HG02870 (cell line): ENCODE measurements around the gene ATP11A.

Source experiments
- ATAC-seq: cut with Tn5 transposase; IDR thresholded peaks from one replicate; pipeline ENCODE4 v1.9.1; 2021; ENCODE audit warnings: mild to moderate bottlenecking, moderate library complexity; ENCODE audit not compliant: unreplicated experiment

The ATP11A gene

DNA sequence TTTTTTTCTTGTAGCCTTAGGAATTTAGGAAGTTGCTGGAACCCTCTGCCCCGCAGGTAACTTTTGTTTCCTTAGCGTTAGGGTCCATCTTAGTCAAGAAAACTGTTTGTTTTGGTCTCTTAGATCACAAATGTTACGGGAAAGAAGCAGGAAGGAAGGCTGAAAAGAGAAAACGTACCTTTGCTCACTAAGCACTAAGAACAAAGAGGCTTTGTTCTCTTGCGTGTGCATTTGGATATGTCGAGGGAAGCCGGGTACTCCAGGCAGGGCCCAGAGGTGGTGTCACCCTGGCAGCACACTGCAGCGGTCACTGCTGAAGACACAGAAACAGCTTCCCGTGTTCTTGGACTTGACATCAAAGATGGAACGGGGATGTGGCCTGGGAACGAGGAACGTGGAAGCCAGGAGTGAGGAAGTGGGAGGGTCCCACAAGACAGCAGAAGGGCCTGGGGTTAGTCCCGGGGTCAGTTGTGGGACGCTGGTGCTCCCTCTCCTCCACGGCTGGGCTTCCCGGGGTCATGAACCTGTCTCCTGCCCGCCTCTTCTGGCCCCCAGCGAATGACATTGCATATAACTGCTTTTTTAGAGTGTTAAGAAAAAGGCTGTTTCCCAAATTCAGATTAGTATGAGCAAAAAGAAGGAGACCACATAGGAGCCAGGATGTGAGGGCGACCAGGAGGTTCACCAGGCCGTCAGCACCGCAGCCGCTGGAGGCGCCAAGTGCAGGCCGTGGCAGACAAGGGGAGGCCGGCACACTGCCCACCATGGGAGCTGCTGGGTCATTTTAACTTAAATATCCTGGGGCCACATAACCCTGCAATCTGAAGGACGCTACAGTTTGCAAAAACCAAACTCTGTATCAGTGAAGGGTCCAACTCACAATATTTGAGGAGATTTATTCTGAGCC, 31.6 kb downstream of the ATP11A start:
- no peak for ATAC-seq

DNA sequence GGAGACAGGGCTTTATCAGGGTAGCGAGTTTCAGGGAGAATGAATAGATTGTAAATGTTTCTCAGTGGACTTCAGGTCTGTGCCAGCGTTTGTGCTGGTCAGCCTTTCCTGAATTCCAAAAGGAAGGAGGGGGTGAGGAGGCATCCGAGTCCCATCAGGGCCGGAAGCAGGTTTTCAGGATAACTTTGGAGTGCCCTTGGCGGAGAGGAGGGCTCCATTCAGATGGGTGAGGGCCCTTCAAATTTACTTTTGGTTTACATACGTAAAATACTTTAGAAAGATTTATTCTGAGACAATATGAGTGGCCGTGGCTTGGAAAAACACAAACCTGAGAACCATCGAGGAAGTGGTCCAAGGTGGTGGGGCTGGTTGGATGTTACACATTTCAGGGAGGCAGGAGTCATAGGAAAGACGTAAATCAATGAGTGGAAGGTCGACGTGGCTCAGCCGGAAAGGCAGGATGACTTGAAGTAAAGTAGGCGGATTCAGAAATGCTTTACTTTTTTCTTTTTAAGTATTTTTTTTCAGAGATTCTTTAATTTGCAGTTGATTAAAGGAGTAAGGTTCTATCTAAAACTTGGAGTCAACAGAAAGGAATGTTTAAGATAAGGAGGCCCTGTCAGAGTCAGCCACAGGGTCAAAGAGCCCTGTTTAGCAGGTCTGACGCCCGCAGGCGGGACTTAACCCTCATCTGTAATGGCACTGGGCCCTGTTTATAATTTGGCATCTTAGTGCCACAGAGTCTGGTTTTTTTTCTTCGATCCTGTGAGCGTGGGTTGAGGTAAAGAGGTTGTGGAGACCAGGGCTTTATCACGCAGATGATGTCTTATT, 32.8 kb downstream of the ATP11A start:
- no peak for ATAC-seq

DNA sequence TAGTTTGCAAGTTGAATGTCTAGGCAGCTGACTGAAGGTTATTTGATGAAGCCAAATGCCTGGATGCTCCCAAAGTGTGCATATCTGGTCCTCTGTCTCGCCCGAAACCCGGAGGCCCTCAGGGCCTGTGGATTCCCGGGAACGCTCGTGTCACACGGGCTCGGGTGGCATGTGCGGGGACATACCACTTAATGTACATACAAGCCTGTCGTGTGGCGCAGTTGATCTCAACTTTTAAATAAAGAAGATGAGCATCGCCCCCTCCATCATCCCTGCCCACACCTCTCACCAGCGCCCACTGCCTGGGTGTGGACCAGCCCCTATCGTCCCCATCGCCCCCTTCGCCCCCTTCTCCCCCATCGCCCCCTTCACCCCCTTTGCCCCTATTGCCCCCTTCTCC, 33.9 kb downstream of the ATP11A start:
- ATAC-seq = no peak

DNA sequence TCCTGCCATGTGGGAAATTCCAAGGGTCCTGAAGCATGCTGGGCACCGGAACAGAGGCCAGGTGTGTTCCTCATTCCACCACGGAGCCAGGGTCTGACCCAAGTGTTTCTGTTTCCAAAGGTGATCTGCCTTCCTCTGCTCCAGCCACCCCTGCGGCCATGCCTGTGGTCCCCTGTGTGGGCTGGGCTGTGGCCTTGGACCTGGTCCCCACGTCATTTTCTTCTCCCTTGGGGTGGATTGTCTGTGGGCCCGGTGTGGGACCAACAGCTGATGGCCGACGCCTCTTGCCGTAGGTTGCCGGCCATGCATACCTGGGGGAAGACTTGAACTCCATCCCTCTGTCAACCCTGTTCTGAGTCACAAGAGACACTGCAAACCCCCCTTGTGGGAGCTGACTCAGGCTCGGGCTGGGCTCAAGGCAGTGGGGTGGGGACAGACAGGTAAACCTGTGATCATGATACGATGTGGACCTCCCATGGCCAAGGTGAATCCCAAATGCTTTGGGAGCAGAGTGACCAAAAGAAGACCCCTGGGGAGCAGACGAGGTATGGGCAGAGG, 35.0 kb downstream of the ATP11A start:
- no peak for ATAC-seq

DNA sequence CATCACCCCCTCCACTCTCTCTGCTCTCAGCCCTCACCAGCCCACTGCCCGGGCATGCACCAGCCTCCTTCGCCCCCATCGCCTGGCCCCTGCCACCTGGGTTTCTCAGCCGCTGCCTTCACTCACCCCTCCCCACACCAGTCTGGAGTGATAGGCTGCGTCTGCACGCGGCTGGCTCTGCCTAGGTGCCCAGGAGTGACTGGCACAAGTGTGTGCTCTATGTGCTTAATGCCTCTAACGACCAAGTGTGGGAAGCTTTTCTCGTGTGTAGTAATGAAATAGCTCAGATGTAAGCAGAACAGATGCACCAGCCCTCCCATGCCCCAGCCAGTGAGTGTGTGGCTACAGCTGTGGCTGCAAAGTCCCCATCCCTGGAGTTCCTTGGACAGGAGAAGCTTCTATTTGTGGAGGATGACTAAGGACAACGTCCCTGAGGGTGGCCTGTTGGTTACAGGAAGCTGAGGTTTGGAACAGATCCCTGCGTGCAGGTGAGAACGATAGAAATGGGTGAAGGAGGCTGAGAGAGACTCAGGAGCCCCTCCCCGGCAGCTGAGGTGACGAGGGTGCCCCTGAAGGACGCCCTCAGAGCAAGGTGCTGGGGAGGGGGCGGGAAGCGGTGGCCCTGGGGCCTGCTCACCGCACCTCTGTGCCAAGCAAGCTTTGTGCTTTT, 35.6 kb downstream of the ATP11A start:
- ATAC-seq = no peak

DNA sequence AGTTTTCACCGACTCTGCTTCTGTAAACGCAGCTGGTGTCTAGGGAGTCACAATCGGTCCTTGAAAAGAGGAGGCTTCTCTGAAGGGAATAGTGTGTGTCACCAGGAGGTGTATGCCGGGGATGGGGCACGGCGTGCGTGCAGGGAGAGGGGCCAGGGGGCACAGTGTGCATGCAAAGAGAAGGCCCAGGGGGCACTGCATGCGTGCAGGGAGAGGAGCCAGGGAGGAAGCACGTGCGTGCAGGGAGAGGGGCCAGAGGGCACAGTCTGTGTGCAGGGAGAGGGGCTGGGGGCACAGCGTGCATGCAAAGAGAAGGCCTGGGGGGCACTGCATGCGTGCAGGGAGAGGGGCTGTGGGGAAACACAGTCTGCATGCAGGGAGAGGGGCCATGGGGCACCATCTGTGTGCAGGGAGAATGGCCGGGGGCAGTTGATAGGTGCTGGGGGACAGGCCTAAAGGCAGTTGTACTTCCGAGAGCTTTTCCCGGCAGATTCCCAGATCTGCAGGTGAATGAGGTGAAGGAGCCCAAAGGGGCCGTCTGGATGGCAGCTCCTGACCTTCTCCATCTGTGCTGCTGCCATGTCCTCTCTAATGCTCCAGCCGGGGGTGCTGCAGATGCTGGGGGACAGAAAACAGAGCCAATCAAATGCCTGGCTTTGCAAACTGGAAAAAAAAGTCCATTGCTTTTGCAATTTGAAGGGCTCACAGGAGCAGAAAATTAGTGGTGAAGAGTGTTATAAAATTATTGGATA, 36.4 kb downstream of the ATP11A start:
- no peak for ATAC-seq

DNA sequence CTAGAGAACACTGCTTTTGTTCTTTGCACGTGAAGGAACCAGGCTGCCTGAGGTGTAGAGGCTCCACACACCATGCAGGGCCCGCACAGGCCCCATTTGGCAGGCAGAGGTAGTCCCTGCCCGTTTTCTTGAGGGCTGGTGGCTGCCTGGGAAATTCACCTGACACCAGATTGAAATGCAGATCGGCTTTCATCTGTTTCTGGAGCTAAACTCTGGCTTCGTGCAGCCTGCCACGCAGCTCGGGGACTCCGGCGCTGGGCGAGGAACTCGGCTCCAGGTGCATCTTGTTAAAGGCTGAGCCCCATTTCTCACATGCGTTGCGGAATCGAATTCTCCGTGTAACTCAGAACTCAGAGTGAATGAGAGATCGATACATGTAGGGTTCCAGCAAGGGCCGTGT, 37.7 kb downstream of the ATP11A start:
- ATAC-seq = no peak

DNA sequence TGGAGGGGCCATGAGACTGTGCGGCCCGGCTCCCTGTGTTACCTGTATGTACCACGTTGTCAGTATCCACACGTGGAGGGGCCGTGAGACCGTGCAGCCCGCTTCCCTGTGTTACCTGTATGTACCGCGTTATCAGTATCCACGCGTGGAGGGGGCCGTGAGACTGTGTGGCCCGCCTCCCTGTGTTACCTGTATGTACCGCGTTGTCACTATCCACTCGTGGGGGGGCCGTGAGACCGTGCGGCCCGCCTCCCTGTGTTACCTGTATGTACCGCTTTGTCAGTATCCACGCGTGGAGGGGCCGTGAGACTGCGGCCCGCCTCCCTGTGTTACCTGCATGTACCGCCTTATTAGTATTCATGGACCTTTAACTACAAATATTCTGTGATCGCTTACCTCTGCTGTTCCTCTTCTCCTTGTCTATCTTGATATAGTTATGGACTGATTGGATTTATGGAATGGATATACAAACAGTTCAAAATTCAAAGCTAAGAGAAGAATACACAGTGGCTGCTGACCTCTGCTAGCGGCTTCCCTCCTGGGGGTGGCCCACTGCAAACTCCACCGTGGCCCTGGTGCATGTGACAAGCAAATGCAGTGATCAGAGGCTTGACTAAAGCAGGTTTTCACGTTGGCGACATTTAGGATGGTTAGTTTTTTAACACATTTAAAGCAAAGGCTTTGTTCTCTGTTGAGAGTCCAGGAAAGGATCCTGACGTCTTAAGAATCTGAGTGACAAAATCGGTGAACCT, 38.7 kb downstream of the ATP11A start:
- no peak for ATAC-seq

DNA sequence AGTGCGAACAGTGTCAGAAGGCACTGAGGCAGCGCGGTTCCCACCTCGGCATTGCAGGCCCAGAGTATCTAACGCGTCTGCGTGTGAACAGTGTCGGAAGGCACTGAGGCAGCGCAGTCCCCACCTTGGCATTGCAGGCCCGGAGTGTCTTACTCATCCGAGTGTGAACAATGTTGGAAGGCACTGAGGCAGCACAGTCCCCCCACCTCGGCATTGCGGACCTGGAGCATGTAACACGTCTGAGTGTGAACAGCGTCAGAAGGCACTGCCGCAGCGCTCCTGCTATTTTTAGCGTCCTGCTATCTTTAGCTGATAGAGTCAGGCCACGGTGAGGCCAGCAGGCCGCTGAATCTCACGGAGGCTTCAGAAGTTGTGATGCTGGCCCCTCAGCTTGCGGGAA, 39.6 kb downstream of the ATP11A start:
- ATAC-seq = no peak

DNA sequence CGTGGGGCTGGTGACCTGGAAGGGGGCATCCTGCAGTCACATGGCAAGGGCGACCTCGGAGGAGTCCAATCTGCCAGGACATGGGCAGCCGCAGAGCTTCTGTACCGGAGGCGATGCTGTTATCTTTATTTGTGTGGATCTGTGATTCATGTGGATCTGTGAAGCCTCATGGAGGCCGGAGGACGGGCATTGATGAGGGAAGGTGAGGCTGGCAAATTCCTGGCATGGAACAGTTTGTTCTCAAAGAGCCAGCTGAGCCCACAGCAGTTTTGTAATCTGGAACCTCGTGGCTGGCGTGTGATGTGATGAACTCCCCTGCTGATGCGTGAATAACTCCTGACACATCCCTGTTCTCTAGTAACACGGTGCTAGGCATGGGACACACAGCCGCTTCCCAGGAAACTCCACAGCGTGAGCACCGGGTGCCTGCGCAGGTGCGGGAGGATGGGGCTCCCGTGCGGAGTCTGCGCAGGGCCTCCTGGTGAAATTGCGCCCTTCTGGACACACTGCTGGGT, 40.4 kb downstream of the ATP11A start:
- no peak for ATAC-seq

DNA sequence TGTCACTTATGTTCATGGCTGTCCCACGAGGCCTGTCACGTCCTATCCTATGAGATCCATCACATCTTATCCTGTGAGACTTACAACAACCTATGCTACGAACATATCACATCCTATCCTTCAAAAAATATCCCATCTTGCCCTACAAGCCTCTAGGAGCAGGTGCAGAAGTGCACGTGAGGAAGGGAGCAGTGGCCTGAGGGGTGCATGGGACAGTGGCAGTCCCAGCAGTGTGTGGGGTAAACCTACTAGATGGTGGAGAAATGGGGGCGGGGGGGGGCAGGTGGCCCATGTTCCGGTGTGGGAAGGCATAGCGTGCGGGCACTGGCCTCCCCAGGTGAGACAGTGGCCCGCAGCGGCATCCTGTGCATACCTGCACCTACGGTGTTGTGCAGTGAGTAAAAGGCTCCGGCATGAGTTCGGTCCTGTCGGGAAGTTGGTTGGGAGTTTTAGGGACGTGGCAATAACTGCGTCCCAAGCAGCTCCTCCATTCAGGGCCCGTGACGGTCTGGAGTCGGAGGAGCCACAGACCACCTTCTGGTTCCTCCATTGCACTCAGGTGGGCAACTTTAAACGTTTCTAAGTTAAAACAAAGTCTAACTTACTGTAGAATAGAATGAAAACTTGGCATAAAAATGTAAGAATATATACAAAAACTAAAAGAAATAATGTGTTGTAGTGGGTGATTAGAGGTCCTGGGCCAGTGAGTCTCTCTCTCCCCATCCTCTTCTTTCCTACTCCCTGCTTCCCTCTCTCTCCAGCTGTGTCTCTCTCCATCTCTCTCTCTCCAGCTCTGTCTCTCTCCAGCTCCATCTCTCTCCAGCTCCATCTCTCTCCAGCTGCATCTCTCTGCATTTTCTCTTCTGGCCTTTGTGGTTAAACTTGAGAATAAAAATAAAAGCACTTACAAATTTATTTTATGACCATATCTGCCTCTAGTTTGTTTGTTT, 42.1 kb downstream of the ATP11A start:
- ATAC-seq = no peak

DNA sequence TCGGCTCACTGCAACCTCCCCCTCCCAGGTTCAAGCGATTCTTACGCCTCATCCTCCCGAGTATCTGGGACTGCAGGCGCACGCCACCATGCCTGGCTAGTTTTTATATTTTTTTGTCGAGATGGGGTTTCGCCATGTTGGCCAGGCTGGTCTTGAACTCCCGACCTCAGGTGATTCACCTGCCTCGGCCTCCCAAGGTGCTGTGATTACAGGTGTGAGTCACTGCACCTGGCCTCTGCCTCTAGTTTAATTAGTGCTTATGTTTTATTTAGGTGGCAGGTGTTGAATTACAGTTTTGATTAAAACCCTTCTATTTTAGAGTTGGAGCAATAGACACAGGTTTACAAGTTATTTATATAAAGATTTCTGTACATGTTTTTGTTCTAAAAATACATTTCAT, 42.8 kb downstream of the ATP11A start:
- no peak for ATAC-seq

DNA sequence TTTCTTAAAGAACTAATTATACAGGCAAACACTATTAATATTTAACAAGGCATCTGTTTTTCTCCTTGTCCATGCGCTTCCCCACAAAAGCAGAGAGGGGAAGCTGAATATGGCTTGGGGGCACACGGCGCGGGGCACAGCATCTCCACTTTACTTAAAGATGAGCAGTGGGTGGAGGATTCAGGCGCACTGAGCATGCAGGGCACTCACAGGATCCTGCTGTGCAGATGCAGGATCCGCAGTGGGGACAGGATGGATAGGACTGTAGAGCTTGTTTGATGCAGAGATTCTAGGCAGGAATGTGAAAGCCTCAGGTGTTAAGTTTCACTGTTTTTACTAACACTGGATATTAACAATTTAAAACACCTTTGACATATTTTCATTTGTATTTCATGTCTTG, 43.3 kb downstream of the ATP11A start:
- ATAC-seq = no peak

DNA sequence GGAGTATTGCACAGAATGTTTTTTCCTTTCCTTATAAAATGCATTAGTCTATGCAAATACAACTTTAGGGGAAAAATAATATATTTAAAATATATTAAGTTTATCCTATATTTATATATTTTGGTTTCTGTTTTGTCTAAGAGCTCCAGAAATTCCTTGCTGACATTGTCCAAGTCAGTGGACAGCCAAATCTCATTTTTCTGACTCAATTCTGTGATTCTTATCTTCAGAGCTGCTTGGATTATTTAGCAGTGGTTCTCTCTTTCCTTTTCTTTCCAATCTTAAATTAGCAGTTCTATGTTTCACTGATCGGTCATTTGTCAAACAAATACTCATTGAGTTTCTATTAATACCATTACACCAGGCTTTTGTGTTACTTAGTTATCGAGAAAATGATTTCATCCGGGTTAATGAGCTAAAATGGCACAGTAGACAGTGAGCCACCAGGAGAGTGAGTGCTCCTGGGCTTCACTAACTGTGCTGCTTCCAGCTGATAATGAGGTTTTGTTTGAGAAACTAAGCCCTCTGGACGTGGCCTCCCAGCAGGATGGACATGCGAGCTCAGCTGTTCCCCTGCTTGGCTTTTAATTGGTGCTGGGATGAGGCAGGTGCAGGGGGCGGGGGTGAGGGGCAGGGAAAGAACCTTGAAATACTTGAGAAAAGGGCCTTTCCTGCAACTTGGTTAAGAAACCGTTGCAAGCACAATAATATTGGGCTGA, 44.0 kb downstream of the ATP11A start:
- no peak for ATAC-seq

DNA sequence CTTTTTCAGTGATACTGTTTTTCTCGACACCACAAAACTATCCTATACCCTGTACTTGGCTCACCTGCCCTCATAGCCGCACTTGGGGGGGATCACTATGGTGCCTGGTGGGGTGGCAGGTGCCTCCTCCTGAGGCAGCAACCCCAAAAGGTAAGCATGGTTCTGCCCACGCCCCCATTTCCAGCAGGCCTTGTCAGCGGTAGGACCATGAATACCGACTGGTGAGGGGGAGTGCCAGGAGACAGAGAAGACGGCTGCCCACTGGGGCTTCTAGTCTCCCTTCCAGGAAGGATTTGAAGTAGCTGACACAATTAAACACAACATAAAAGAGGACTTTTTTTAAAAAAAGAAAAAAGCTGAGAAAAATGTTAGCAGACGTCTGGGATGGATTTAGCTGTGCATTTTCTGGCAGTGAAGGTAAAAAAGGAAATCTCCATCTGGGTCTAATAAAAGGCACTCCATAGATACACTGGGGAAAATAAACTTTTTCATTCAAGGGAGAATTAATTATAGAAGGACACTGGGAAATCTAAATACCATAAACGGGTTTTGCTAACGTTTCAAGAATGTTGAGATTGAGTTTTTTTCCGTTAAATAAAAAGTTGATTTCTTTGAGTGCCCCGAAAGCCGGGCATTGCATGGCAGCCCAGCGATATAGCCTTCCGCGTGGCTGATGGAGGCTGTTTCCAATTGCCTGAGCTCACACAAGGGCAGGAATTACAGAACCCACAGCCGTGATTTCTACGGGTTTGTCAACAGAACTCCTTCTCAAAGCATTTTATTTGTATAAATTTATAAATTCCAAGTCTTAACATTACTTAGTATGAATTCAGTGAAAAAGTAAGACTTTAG, 45.1 kb downstream of the ATP11A start:
- ATAC-seq = no peak

DNA sequence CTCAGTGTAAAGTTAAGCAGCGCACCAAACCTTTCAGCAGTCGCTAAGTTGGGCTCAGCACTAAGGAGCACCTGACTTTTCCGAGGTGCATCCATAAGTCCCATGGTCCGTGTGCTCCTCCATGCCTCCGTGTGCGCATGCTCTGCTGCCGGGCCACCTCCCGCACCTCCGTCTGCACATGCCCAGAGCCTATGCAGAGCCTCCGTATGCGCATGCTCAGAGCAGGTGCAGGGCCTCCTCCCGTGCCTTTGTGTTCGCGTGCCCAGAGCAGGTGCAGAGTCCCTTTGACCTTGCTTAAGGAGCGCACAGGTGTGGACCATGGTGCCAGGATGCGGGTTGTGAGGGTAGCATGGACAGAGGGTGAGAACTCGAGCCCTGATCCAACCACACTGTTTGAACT, 46.0 kb downstream of the ATP11A start:
- ATAC-seq = no peak

DNA sequence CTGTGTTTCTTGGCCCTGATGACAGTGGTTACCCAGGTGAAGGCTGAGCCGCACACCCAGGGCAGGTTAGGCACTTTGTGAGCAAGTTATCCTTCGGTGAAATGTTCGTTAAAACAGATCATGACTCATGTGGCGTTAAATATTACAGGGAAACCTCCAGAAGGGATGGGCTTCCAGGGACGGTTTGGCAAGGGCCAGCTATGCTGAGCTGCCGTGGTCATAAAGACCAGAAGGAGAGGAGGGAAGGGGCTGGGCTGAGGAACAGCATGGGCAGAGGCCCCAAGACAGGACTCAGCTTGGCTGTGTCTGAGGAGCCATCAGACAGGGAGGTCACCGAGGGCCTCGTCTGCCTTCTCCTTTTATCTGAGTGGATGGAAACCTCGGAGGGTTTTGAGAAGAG, 47.5 kb downstream of the ATP11A start:
- no peak for ATAC-seq
